ENCODE measurements around the gene MRPL33.

- TF ChIP-seq POLR2A (IDR thresholded peaks at IDR 0.05) = no peak
- no peak for TF ChIP-seq EP300 (IDR thresholded peaks at IDR 0.05)
- no peak for TF ChIP-seq CTCF (IDR thresholded peaks at IDR 0.05)
Measured at GRCh38 chr2:27771202-27771547, 344 bp upstream of the MRPL33 start.
